Calu3 (cell line): ENCODE data around the gene CAMKMT. TPM values are rescaled to one million over a fixed set of nuclear protein-coding genes. Genes with fewer than 3 reads are reported as not detected.

Experiments used
- BruUV-seq: library from RNA; stranded (reverse); fragments of 400-500 nt; replicated peaks from 2 replicates; lab custom pipeline; 2021; lab: Mats Ljungman, UMichigan
- CTCF ChIA-PET: fragments of 300-600 bp; sonication (Branson Sonifier 250); formaldehyde crosslinking; loops from one replicate; lab custom pipeline; 2022; ENCODE audit warnings: antibody characterized with exemption; lab: Charles Lee
- DNase-seq: peaks from one replicate; pipeline ENCODE4 v3.0.0; 2022
- H3K27ac Mint-ChIP-seq: one replicate; pipeline ENCODE4 v1.8.0; 2022; ENCODE audit warnings: mixed read lengths; ENCODE audit not compliant: unreplicated experiment
- H3K27me3 Mint-ChIP-seq: one replicate; pipeline ENCODE4 v1.8.0; 2022; ENCODE audit warnings: mixed read lengths; ENCODE audit not compliant: unreplicated experiment
- H3K36me3 Mint-ChIP-seq: one replicate; pipeline ENCODE4 v1.8.0; 2022; ENCODE audit warnings: mild to moderate bottlenecking, moderate library complexity, mixed read lengths; ENCODE audit not compliant: insufficient read depth, unreplicated experiment
- H3K4me1 Mint-ChIP-seq: one replicate; pipeline ENCODE4 v1.8.0; 2022; ENCODE audit warnings: mild to moderate bottlenecking, low read depth, mixed read lengths; ENCODE audit not compliant: unreplicated experiment
- H3K4me3 Mint-ChIP-seq: one replicate; pipeline ENCODE4 v1.8.0; 2022; ENCODE audit warnings: mild to moderate bottlenecking, low read depth, moderate library complexity, mixed read lengths; ENCODE audit not compliant: unreplicated experiment
- H3K9me3 Mint-ChIP-seq: one replicate; pipeline ENCODE4 v1.8.0; 2022; ENCODE audit warnings: low read depth, mixed read lengths; ENCODE audit not compliant: unreplicated experiment
- CTCF ChIP-seq: fragments of 200-600 bp; IDR thresholded peaks from one replicate; pipeline ENCODE4 v1.8.0; 2022; ENCODE audit warnings: antibody characterized with exemption; ENCODE audit not compliant: unreplicated experiment
- intact Hi-C: fragments of 100-400 bp; cut with micrococcal nuclease; formaldehyde crosslinking; loops from one replicate; pipeline ENCODE4 v1.10.0; 2022; ENCODE audit not compliant: unreplicated experiment
- total RNA-seq: library from RNA; stranded (reverse); gene quantifications from 2 replicates; pipeline ENCODE4 v1.2.3, GENCODE V29; 2022

The CAMKMT gene
- total RNA-seq, 1 experiment from 2014 or later, result 20.6 TPM

GRCh38 chr2:44772669-44773378, 411.1 kb downstream of the CAMKMT start:
- no peaks in the 10 kb centered on the region for H3K36me3 Mint-ChIP-seq
- no peak for DNase-seq
- H3K27me3 Mint-ChIP-seq, result no peaks in the 10 kb centered on the region
- BruUV-seq, result no TSS peak
- intact Hi-C loops, result no loop called here
- CTCF ChIA-PET, result no interaction called here
- TF ChIP-seq CTCF, result no peak
- no peaks in the 10 kb centered on the region for H3K4me1 Mint-ChIP-seq
- H3K27ac Mint-ChIP-seq, result no peak overlapping the region
- no peaks in the 10 kb centered on the region for H3K9me3 Mint-ChIP-seq
- H3K4me3 Mint-ChIP-seq, result no peak overlapping the region

GRCh38 chr2:44774826-44775492, 413.2 kb downstream of the CAMKMT start:
- Mint-ChIP-seq H3K4me1 (no peaks in the 10 kb centered on the region), H3K9me3 (no peaks in the 10 kb centered on the region), H3K27ac (no peak overlapping the region), H3K4me3 (no peak overlapping the region), H3K36me3 (no peaks in the 10 kb centered on the region), H3K27me3 (no peaks in the 10 kb centered on the region)
- no peak for DNase-seq
- no peak for TF ChIP-seq CTCF
- intact Hi-C loops, result no loop called here
- BruUV-seq, result no TSS peak
- CTCF ChIA-PET, result interaction anchor here (0.5 kb wide), 1 partner anchor 646 kb away, joined by 4 read pairs; no protein-coding TSS in a partner anchor

GRCh38 chr2:44777036-44777435, 415.3 kb downstream of the CAMKMT start:
- CTCF ChIA-PET, result no interaction called here
- no peak for DNase-seq
- no peaks in the 10 kb centered on the region for H3K27me3 Mint-ChIP-seq
- BruUV-seq, result no TSS peak
- H3K27ac Mint-ChIP-seq, result no peak overlapping the region
- no peaks in the 10 kb centered on the region for H3K4me1 Mint-ChIP-seq
- no peak for TF ChIP-seq CTCF
- no peaks in the 10 kb centered on the region for H3K9me3 Mint-ChIP-seq
- no peaks in the 10 kb centered on the region for H3K36me3 Mint-ChIP-seq
- intact Hi-C loops, result no loop called here
- no peak overlapping the region for H3K4me3 Mint-ChIP-seq

- H3K36me3 Mint-ChIP-seq, result no peaks in the 10 kb centered on the region
- no peaks in the 10 kb centered on the region for H3K27me3 Mint-ChIP-seq
- TF ChIP-seq CTCF, result no peak
- no peak overlapping the region for H3K27ac Mint-ChIP-seq
- intact Hi-C loops, result no loop called here
- BruUV-seq, result no TSS peak
- H3K9me3 Mint-ChIP-seq, result no peaks in the 10 kb centered on the region
- DNase-seq, result no peak
- no peak overlapping the region for H3K4me3 Mint-ChIP-seq
- H3K4me1 Mint-ChIP-seq, result no peaks in the 10 kb centered on the region
- CTCF ChIA-PET, result no interaction called here
These were observed 415.8 kb downstream of the CAMKMT start for GRCh38 chr2:44777537-44777936.
